H1 (cell line): ENCODE results near the gene ZDHHC9. TPM values are rescaled to one million over a fixed set of nuclear protein-coding genes. Genes with fewer than 3 reads are reported as not detected.

Experiments used
- CTCF ChIA-PET: fragments of 300-600 bp; sonication (Branson Sonifier 250); formaldehyde crosslinking; loops from one replicate; lab custom pipeline; 2021; ENCODE audit not compliant: partially characterized antibody; lab: Charles Lee
- POLR2A ChIA-PET: fragments of 300-600 bp; sonication (Branson Sonifier 250); formaldehyde crosslinking; loops from one replicate; lab custom pipeline; 2021; ENCODE audit warnings: inconsistent platforms; ENCODE audit not compliant: partially characterized antibody; lab: Charles Lee
- DNase-seq, 2 experiments: peaks; one replicate each; pipeline versions ENCODE4 v3.0.0 to v3.0.0-alpha.2; 2010 to 2022; ENCODE audit warnings: low spot score in 2 of 2, low read depth in 1 of 2, mixed read lengths in 1 of 2
- FAIRE-seq: peaks from 2 replicates; lab custom pipeline; 2011; peaks lifted over from hg19 to GRCh38; lab: Jason Lieb, UNC
- H2AFZ ChIP-seq: 2 replicates; pipeline ENCODE4 v1.8.1; 2012; ENCODE audit warnings: low read length, inconsistent platforms
- H2AK5ac ChIP-seq: 2 replicates; pipeline ENCODE4 v1.6.1; 2013; ENCODE audit warnings: low read depth, low read length
- H2BK120ac ChIP-seq: replicated peaks from 2 replicates; pipeline ENCODE3; 2013; ENCODE audit warnings: low read depth, low read length, inconsistent platforms
- H2BK12ac ChIP-seq: 2 replicates; pipeline ENCODE4 v1.6.1; 2013; ENCODE audit warnings: low read depth, low read length
- H2BK15ac ChIP-seq: 2 replicates; pipeline ENCODE4 v1.6.1; 2013; ENCODE audit warnings: low read length
- H2BK20ac ChIP-seq: 2 replicates; pipeline ENCODE4 v1.6.1; 2013; ENCODE audit warnings: low read length
- H2BK5ac ChIP-seq: 2 replicates; pipeline ENCODE4 v1.6.1; 2013; ENCODE audit warnings: low read depth, low read length
- H3K14ac ChIP-seq: 2 replicates; pipeline ENCODE4 v1.6.1; 2013; ENCODE audit warnings: inconsistent platforms; ENCODE audit not compliant: insufficient read length
- H3K18ac ChIP-seq: 2 replicates; pipeline ENCODE4 v1.6.1; 2013; ENCODE audit warnings: low read length; ENCODE audit errors: extremely low read depth
- H3K23ac ChIP-seq: 2 replicates; pipeline ENCODE4 v1.6.1; 2013; ENCODE audit warnings: inconsistent platforms; ENCODE audit not compliant: insufficient read length
- H3K23me2 ChIP-seq: 2 replicates; pipeline ENCODE4 v1.6.1; 2013; ENCODE audit warnings: low read depth, low read length
- H3K27ac ChIP-seq: 2 replicates; pipeline ENCODE4 v1.6.1; 2011; ENCODE audit warnings: low read depth, low read length, inconsistent platforms
- H3K27me3 ChIP-seq, 4 experiments: replicated peaks in 1 of 4; 1 replicate in 1 of 4; 2 replicates in 3 of 4; pipeline versions ENCODE4 v1.6.1 to v1.8.1; 2011 to 2013; ENCODE audit warnings: low read length in 3 of 4, mild to moderate bottlenecking in 3 of 4, inconsistent platforms in 2 of 4, mixed read lengths in 2 of 4, moderate library complexity in 1 of 4; ENCODE audit not compliant: control insufficient read depth in 3 of 4, insufficient read depth in 3 of 4; ENCODE audit errors: extremely low read depth in 1 of 4
- H3K36me3 ChIP-seq, 4 experiments: 2 replicates each; pipeline versions ENCODE4 v1.6.1 to v1.8.1; 2011 to 2013; ENCODE audit warnings: mild to moderate bottlenecking in 4 of 4, low read length in 3 of 4, moderate library complexity in 2 of 4, control low read depth in 1 of 4, inconsistent platforms in 1 of 4; ENCODE audit not compliant: insufficient read depth in 4 of 4, control insufficient read depth in 2 of 4
- H3K4ac ChIP-seq: replicated peaks from 2 replicates; pipeline ENCODE3; 2013; ENCODE audit warnings: low read length, low read depth, mixed read lengths, inconsistent platforms; ENCODE audit not compliant: insufficient read length
- H3K4me1 ChIP-seq, 4 experiments: replicated peaks in 1 of 4; 1 replicate in 1 of 4; 2 replicates in 3 of 4; pipeline versions ENCODE4 v1.6.1 to v1.8.1; 2011 to 2013; ENCODE audit warnings: low read length in 3 of 4, inconsistent platforms in 2 of 4, mixed read lengths in 1 of 4; ENCODE audit not compliant: insufficient read depth in 4 of 4, control insufficient read depth in 3 of 4
- H3K4me2 ChIP-seq, 2 experiments: 2 replicates each; pipeline versions ENCODE4 v1.6.1 to v1.8.1; 2011 to 2013; ENCODE audit warnings: low read depth in 2 of 2, low read length in 2 of 2, control low read depth in 1 of 2, inconsistent platforms in 1 of 2, mild to moderate bottlenecking in 1 of 2; ENCODE audit not compliant: insufficient read depth in 1 of 2
- H3K4me3 ChIP-seq, 4 experiments: fragments of 200-600, 300-600 bp in 1 of 4; sonication (generic), shearing (Covaris generic), sonication (Bioruptor Twin) in 1 of 4; 2 replicates each; pipeline versions ENCODE4 v1.5.1 to v1.8.1; 2011 to 2016; ENCODE audit warnings: low read length in 4 of 4, low read depth in 3 of 4, control low read depth in 2 of 4, inconsistent platforms in 2 of 4, mild to moderate bottlenecking in 2 of 4, mixed read lengths in 1 of 4, moderate library complexity in 1 of 4; ENCODE audit not compliant: insufficient read depth in 2 of 4; ENCODE audit errors: extremely low read depth in 1 of 4
- H3K56ac ChIP-seq: replicated peaks from 2 replicates; pipeline ENCODE3; 2013; ENCODE audit warnings: low read depth, mild to moderate bottlenecking, mixed read lengths, low read length, inconsistent platforms; ENCODE audit not compliant: insufficient read length
- H3K79me1 ChIP-seq: 2 replicates; pipeline ENCODE4 v1.6.1; 2013; ENCODE audit warnings: low read depth, low read length, control low read depth
- H3K79me2 ChIP-seq, 2 experiments: 2 replicates each; pipeline versions ENCODE4 v1.6.1 to v1.8.1; 2012 to 2013; ENCODE audit warnings: low read length in 2 of 2, mild to moderate bottlenecking in 2 of 2, inconsistent platforms in 1 of 2; ENCODE audit not compliant: insufficient read depth in 2 of 2, control insufficient read depth in 1 of 2
- H3K9ac ChIP-seq, 4 experiments: replicated peaks in 1 of 4; 1 replicate in 1 of 4; 2 replicates in 3 of 4; pipeline versions ENCODE4 v1.6.1 to v1.8.1; 2011 to 2013; ENCODE audit warnings: low read depth in 3 of 4, low read length in 3 of 4, control low read depth in 2 of 4, mild to moderate bottlenecking in 2 of 4, moderate library complexity in 2 of 4, inconsistent platforms in 1 of 4; ENCODE audit errors: extremely low read depth in 1 of 4
- H3K9me3 ChIP-seq, 2 experiments: 2 replicates each; pipeline versions ENCODE4 v1.6.1 to v1.8.1; 2012 to 2013; ENCODE audit warnings: mild to moderate bottlenecking in 2 of 2, moderate library complexity in 2 of 2, control low read depth in 1 of 2, inconsistent platforms in 1 of 2, low read depth in 1 of 2, low read length in 1 of 2, mixed read lengths in 1 of 2; ENCODE audit not compliant: insufficient read depth in 2 of 2
- H4K20me1 ChIP-seq, 2 experiments: replicated peaks in 1 of 2; 2 replicates each; pipeline versions ENCODE3 to v1.8.1; 2011 to 2013; ENCODE audit warnings: inconsistent platforms in 2 of 2, low read length in 2 of 2, mild to moderate bottlenecking in 1 of 2; ENCODE audit not compliant: insufficient read depth in 2 of 2, control insufficient read depth in 1 of 2
- H4K5ac ChIP-seq: 2 replicates; pipeline ENCODE4 v1.6.1; 2013; ENCODE audit warnings: low read length, low read depth, mixed read lengths, inconsistent platforms; ENCODE audit not compliant: insufficient read length
- H4K8ac ChIP-seq: 2 replicates; pipeline ENCODE4 v1.8.0; 2013; ENCODE audit warnings: mild to moderate bottlenecking, moderate library complexity, low read length, inconsistent platforms; ENCODE audit not compliant: insufficient read depth; ENCODE audit errors: extremely low read depth
- H4K91ac ChIP-seq: replicated peaks from 2 replicates; pipeline ENCODE3; 2013; ENCODE audit warnings: low read length, mixed read lengths, inconsistent platforms; ENCODE audit not compliant: insufficient read length
- CBX8 ChIP-seq: fragments of 300-800, 300-1000 bp; sonication (generic); IDR thresholded peaks from 2 replicates; pipeline ENCODE4 v1.7.1; 2016; ENCODE audit warnings: low read depth, low read length, borderline replicate concordance
- CHD2 ChIP-seq: IDR thresholded peaks from 2 replicates; pipeline ENCODE4 v1.6.1; 2012; ENCODE audit warnings: low read length, improper control_type of control experiment
- CREB1 ChIP-seq: IDR thresholded peaks from 2 replicates; pipeline ENCODE4 v1.6.1; 2012; ENCODE audit warnings: inconsistent platforms
- GTF2F1 ChIP-seq: IDR thresholded peaks from 2 replicates; pipeline ENCODE4 v1.6.1; 2012; ENCODE audit warnings: low read depth, low read length, improper control_type of control experiment, borderline replicate concordance
- JUN ChIP-seq: IDR thresholded peaks from 2 replicates; pipeline ENCODE4 v1.6.1; 2011; ENCODE audit warnings: low read depth, mild to moderate bottlenecking, improper control_type of control experiment, low read length
- KDM4A ChIP-seq: IDR thresholded peaks from one replicate; pipeline ENCODE4 v1.7.1; 2012; ENCODE audit warnings: low read depth, mild to moderate bottlenecking, moderate library complexity, low read length, inconsistent platforms; ENCODE audit not compliant: severe bottlenecking
- MAFK ChIP-seq: IDR thresholded peaks from 2 replicates; pipeline ENCODE4 v1.6.1; 2012; ENCODE audit warnings: low read depth, mild to moderate bottlenecking, improper control_type of control experiment, low read length
- NRF1 ChIP-seq: IDR thresholded peaks from 2 replicates; pipeline ENCODE4 v1.6.1; 2011; ENCODE audit warnings: mild to moderate bottlenecking, low read depth, low read length, improper control_type of control experiment
- POLR2AphosphoS5 ChIP-seq: IDR thresholded peaks from 2 replicates; pipeline ENCODE4 v1.6.1; 2011; ENCODE audit warnings: low read depth, low read length
- RBBP5 ChIP-seq: IDR thresholded peaks from 2 replicates; pipeline ENCODE4 v1.7.1; 2012; ENCODE audit warnings: low read depth, mild to moderate bottlenecking, inconsistent platforms, low read length, moderate library complexity, borderline replicate concordance
- SIN3A ChIP-seq, 2 experiments: IDR thresholded peaks in 1 of 2; conservative IDR thresholded peaks in 1 of 2; 2 replicates each; pipeline ENCODE4 v1.6.1; 2011 to 2012; ENCODE audit warnings: low read length in 2 of 2, improper control_type of control experiment in 1 of 2, low read depth in 1 of 2, mild to moderate bottlenecking in 1 of 2
- SRF ChIP-seq: IDR thresholded peaks from 2 replicates; pipeline ENCODE4 v1.6.1; 2011; ENCODE audit warnings: mild to moderate bottlenecking, low read depth, low read length, moderate library complexity
- USF2 ChIP-seq: IDR thresholded peaks from 2 replicates; pipeline ENCODE4 v1.6.1; 2011; ENCODE audit warnings: low read length, improper control_type of control experiment
- WGBS, 2 experiments: shearing (Covaris generic) in 1 of 2; methylation state at CpG; one replicate each; pipeline versions ENCODE4 v1.1.6 to v1.1.7; 2013 to 2015; ENCODE audit warnings: low lambda C conversion rate in 2 of 2, mixed read lengths in 2 of 2, inconsistent platforms in 1 of 2, low coverage in 1 of 2, missing lambda C conversion rate in 1 of 2; ENCODE audit not compliant: insufficient replicate concordance in 2 of 2, insufficient coverage in 1 of 2, insufficient read length in 1 of 2; ENCODE audit errors: extremely low coverage in 1 of 2, missing lambda C conversion rate in 1 of 2; 5-methylcytosine and 5-hydroxymethylcytosine counted together
- polyA plus RNA-seq, 7 experiments: library from polyadenylated mRNA; depleted of rRNA in 3 of 7; stranded (reverse) in 5 of 7; unstranded in 2 of 7; fragments of >200 nt in 5 of 7; fragments of 200-250 nt in 2 of 7; gene quantifications; 1 replicate in 5 of 7; 2 replicates in 1 of 7; 4 replicates in 1 of 7; pipeline versions ENCODE4 v1.2.1 to v1.2.3, GENCODE V29; 2011 to 2013; ENCODE audit warnings: missing spikeins in 2 of 7, mixed read lengths in 2 of 7
- total RNA-seq: library from RNA; stranded (reverse); fragmentation: NEBNext Ultra II Directional; extraction: Animal tissue kit (Norgen Biotek cat#: 25700); gene quantifications from 2 replicates; pipeline ENCODE4 v1.2.1, GENCODE V29; 2021

ZDHHC9 gene
- total and polyA plus RNA-seq, 2 of the 8 experiments (the other 6 are each of a cell fraction or from before 2014, with no cell fraction given) = 18.1 to 28.3 TPM

- Histone ChIP-seq H2BK12ac (no peak overlapping the region), H3K79me1 (no peaks in the 10 kb centered on the region), H3K4me3 (no peak overlapping the region), H3K4me2 (no peak overlapping the region), H3K9ac (no peak overlapping the region), H2BK120ac (no peak overlapping the region), H2AFZ (no peak overlapping the region), H3K36me3 (peaks cover 0 to 4% (median 2%) of the 10 kb centered on the region in 4 experiments; a peak in 2 of 8 replicates), H3K4ac (no peak overlapping the region), H2BK20ac (no peak overlapping the region), H3K56ac (no peak overlapping the region), H3K14ac (no peak overlapping the region), H3K79me2 (no peaks in the 10 kb centered on the region), H3K27me3 (no peaks in the 10 kb centered on the region), H2AK5ac (no peak overlapping the region), H3K23me2 (no peaks in the 10 kb centered on the region), H4K20me1 (no peaks in the 10 kb centered on the region), H3K23ac (no peak overlapping the region), H4K91ac (no peak overlapping the region), H3K9me3 (no peaks in the 10 kb centered on the region), H4K8ac (no peak overlapping the region), H4K5ac (no peak overlapping the region), H3K27ac (no peak overlapping the region), H2BK5ac (no peak overlapping the region), H3K4me1 (no peaks in the 10 kb centered on the region), H3K18ac (no peak overlapping the region), H2BK15ac (no peak overlapping the region)
- WGBS, 2 experiments = 92% methylated on average over 2 of the region's 4 CpGs; no CpG with 5 or more reads in 1 of the 2 experiments
- POLR2A ChIA-PET = interaction anchor here (0.8 kb wide), 1 partner anchor 23 kb away, joined by 3 read pairs; no protein-coding TSS in a partner anchor
- CTCF ChIA-PET = interaction anchor here (0.6 to 1.5 kb wide), 3 partner anchors 27 to 196 kb away, joined by 3 to 4 read pairs (median 3); no protein-coding TSS in a partner anchor
- no peak for FAIRE-seq
- DNase-seq = no peak
- TF ChIP-seq USF2 = no peak
- no peak for TF ChIP-seq RBBP5
- TF ChIP-seq KDM4A = no peak
- TF ChIP-seq MAFK = no peak
- no peak for TF ChIP-seq POLR2AphosphoS5
- no peak for TF ChIP-seq SRF
- TF ChIP-seq JUN = no peak
- TF ChIP-seq SIN3A (conservative IDR thresholded peaks at IDR 0.05 in 1 of 2, IDR thresholded peaks at IDR 0.05 in 1 of 2; ENCODE audit: low read depth in 1 of 2, low read length in 2 of 2) = no peak
- TF ChIP-seq GTF2F1 = no peak
- no peak for TF ChIP-seq CREB1
- no peak for TF ChIP-seq CBX8
- no peak for TF ChIP-seq NRF1
- TF ChIP-seq CHD2 = no peak
Measured at GRCh38 chrX:129797251-129797906, 46.3 kb downstream of the ZDHHC9 start.
